Measurements from ENCODE around the gene TLR5.
A peak's percentile ranks its signal among the peaks of the same experiment; 100 is the strongest.

TLR5 gene

DNA sequence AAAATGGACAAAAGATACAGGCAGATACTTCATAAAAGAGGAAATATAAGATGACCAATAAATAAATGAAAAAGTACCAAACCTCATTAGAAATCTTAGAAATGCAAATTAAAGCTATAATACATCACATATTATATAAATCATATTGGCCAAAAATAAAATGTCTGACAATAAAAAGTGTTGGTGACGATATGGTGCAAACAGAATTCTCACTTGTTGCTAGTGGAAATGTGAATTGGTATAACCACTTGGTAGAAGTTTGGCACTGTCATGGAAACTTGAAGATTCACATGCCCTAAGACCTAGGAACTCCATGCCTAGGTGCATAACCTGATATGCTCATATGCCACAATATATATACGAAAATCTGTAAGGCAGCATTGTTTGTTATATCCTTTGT lies 4.4 kb upstream of the TLR5 start:
- DNase-seq (ENCODE audit: low read depth) = no peak

DNA sequence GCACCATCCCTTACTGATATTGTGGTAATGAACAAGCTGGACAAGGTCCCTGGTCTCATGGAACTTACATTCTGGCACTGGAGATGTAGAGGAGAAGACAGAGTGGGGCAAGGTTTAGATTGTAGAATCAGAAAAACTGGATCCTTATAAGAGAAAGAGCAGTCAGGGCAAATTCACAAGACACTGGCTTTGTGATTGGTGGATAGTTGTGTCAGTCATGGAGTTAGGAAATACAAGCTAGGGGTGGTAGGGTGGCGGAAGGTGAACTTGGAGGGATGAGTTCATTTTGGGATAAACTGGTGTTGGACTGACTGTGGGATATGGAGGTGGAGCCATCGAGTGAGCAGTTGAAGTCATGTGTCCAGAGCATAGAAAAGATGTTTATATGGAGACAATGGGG lies 3.7 kb upstream of the TLR5 start:
- DNase-seq (ENCODE audit: low read depth) = no peak

DNA sequence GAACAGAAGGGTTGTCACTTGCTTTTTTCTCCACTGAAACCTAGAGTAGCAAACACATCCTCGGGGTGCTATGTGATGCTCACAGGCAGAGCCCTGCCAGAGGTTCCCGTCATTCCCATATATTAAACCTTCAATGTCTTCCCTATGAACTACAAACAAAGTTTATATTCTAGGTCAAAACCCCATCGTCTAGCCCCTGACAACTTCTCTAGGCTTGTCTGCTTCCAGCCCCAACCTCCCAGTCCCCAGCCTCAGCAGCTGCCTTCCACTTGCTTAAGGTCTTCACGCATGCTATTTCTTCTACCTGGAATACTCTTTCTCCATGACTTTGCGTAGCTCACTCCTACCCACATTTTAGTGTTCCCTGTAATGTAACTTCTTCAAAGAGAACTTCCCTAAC lies 1.9 kb upstream of the TLR5 start:
- no peak for DNase-seq (ENCODE audit: low read depth)

DNA sequence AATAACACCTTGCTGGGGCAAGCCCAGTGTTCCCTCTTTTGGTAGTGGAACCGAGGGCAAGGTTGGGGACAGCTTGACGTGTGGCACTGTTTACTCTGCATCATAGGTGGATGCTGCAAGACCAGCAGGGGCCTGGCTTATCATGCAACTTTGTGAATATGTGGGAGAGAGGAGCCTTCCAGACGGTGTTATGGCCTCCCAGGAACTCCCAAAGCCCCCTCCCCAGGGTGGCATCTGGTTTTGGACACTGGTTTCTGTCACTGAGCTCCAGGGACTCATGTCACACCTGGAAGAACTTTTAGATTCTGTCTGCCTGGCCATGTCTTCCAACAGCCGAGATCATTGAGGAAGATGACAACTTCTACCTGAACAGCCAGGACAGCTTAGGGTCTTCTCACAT lies 1.4 kb upstream of the TLR5 start:
- DNase-seq (ENCODE audit: low read depth) = no peak

DNA sequence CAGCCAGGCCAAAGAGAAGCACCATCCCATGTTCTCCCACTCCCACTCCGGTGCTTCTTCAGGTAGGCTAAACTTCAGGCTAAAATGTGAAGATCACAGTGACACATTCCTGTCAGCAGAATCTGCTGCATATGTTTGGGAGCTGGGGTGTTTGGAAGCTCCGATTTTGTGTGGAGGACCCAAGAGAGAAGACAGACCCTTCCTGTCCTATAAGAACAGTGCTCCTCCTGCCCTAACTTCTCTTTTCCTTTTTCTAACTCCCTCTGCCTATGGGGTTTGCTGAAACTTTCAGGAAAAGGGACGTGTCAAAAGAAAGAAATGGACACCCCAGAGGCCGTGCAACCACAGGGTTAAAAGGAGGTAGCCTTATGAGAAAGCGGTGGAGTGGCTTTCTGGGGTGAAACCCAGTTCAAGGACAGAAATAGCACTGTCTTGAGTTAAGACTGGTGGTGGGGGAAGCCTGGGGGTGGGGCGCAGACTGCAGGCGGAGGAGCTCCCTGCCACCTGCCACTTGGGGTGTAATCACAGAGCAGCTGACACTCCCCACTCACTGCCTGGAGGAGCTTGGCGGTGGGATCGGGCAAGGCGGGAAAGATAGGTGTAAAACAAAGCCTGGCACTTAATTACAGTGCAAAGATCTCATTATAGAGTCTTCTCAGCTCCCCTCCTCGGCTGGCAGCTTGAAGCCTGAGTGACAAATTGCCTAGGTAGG lies 645 bp upstream of the TLR5 start:
- DNase-seq (ENCODE audit: low read depth) = no peak

DNA sequence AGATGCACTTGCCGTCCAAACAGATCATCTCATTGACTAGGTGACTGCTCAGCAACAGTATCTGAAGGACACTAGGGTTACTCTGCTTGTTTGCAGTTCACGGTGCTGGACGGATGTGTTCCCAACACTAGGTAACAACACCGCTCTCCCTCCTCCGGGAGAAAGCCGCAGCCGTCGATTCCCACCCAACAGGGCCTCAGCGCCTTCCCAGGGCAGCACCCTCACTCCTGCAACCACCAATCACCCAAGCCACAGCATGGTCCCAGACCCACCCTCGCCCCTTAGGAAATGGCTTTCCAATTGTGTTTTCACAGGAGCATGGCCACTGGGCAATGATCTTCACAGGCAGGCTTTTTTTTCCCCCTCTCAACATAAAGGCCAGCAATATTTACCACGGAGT lies 779 bp downstream of the TLR5 start:
- no peak for DNase-seq (ENCODE audit: low read depth)

DNA sequence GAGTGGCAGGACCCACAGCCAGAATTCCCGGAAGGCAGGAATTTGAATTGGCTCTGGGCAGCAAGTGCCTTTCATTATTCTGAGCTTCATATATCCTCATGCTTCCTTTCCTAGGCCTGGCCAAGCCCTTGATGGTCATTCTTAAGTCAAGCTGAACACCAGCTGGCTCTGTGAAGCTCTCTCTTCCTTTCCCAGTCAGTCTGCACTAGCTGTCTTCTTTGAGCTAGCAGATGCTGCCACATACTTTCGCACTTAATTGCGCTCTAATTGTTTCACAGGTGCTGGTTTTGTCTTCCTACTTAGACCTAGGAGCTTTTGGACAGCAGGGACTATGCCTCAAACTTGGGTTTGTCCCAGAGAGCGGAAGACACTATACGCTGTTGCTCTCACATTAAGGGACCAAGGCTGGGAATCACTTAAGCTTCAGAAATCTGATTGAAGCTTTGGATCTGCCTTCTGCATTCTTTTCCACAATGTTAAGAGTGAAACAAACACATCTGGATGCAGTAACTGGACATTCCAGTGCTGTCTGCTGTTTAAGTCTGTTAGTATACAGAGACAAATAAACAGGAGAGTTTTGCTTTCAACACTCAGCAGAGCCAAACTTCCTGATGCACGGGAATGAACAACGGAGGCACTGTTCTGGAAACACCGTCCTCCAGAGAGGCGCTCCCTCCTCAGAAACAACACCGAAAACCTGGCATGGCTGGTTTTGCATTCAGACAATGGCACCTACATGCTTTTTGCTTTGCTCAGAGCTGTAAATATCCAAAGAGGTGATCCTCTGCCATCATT lies 2.2 kb downstream of the TLR5 start:
- DNase-seq (ENCODE audit: low read depth) = no peak

DNA sequence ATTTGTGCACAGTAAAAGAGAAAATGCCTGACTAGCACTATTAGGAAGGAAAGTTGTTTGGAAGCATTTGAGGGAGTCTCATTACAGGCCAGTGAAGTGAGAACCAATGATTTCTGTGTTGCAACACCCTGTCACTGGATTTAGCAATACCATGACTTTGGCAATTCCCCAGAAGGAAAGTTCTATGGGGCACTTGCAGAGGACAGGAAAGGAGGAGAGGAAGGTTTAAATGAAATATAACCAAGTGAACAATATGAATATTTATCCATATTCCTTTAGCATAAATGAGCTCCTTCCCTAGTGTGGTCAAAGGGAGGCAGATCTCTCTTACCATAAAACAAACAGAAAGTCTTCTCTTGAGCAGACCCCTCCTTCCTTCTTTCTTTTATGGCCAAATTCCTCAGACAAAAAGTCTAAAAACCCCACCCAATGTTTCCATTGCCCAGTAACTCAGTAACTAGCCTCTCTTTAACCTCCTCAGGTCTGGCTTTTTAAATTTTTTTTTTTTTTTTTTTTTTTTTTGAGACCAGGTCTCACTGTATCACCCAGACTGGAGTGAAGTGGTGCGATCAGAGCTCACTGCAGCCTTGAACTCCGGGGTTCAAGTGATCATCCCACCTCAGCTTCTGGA lies 5.5 kb downstream of the TLR5 start:
- DNase-seq (ENCODE audit: low read depth) = no peak

DNA sequence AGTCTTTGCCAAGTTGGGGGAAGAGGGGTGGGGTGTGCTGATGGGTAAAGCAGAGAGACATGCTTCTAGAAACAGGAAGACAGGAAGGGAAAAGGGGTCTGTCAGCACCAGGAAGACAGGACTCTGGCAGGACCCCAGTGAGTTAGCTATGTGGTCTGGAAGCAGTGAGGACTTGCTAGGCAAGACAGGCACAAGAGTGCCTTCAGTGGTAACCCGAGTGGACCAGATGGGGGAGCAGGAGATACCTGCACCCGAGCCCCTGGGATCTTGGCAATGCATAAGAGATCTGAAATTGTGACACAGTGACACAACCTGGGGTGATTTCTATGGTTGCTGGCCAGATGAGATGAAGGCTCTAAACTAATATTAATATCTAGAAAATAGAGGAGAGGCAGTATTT lies 7.0 kb downstream of the TLR5 start:
- no peak for DNase-seq (ENCODE audit: low read depth)

DNA sequence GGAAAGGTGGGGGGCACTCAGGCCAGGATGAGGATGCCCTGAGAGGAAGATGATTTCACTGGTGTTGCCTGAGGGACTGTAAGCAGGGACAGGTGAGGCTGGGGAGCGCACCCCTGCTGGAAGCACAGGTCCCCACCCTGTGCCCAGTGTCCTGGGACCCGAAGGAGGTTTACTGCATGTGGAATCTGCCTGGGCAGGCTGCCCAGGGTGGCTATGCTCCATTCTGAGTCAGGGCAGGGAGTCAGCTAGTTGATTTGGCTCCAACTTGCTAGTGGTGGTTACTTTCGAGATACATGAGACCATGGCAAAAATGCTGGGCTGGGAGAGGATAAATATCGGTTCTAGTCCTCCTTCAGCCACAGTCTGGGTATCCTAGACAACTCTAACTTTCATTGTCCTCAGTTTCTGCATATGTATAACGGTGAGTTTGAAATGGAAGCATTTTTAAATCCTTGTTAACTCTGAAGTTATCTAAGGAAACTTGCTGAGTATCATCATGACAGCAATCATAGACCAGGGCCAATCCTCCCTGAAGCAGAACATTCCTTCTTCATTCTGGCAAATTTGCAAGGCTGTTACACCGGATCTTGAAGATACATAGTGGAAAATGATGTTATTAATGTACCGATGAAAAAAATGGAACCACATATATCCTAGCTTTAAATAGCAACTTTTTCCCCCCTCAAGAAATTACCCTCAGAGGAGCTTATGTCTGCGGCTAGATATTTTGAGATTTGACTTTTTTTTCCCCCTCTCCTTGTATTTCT lies 7.7 kb downstream of the TLR5 start:
- no peak for DNase-seq (ENCODE audit: low read depth)

DNA sequence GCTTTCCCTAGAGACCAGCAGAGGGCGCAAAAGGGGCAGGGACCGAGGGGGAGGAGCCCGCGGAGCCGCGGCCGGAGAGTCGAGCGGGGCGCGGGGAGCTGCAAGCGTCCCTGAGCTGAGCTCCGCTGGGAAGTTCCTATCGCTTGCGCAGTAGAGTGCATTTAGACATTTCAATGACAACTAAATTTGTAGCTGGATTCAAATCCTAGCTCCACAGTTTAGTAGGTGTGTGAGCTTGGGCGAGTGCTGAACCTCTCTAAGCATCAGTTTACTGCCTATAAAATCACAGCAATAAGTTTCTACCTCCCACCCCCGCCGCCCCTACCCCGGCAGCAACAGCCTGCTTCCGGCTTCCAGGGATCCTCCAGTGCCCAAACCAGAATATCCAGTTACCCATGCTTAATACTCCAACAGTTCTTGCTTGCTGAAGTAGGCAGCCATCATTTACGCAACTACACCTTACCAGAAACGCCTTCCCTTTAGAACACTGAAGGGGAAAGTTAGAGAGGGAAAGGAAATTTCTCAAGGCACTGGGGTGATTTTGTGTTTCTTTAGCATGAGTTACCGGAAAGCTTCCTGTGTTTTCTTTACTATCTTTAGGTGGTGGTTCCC lies 9.1 kb downstream of the TLR5 start:
- peak; percentile 53 for DNase-seq (ENCODE audit: low read depth)

DNA sequence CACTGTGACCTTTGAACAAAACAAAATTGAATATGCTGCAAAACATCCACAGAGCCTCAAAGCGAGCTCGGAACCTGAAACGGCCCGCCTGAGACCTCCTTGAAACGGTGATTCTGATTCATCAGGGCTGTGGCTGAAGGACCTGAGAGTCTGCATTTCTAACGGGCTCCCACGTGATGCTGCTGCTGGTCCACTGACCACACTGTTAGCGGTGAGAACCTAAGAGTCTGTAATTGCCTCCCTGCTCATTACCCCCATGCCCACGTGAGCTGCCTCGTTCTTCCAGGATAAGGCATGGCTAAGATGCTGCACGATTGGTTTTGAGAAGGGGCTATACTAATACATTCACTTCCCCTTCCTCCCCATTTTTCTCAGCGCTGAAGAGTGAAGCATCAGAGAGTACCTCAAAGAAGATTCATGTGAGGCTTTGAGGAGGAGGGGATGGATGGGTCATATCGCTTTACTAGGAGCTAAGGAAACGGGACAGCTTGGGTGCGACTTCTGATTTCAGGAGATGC lies 9.7 kb downstream of the TLR5 start:
- no peak for DNase-seq (ENCODE audit: low read depth)

DNA sequence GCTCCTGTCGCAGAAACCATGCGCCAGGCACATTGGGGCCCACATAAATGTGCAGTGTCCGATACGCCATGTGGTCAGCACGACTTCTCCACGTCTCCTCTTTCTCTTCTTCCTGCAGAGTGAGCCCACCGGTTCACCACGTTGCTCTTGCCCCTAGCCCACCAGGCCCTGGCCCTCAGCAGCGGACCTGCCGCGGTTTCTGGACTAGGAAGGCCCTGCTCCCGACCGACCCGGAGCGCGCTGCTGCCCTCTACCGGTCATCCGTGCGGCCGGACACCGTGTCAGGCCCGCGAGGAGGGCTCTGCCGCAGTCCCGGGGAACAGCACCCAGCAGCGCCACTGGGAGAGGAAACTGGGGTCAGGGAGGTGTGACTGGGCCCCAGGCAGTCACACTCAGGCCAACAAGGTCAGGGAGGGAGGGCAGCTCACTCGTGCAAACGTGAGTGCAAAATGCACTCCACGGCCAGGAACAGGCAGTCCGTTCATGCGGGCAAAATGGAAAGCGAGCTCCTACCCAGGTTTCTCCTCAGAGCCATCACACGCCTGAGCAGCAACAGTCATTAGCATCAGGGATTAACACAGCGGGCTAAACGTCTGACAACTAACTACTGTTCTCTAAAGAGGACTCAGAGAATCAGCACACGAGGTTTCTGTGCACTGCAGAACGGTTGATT lies 13.7 kb downstream of the TLR5 start:
- DNase-seq (ENCODE audit: low read depth) = peak; percentile 53

DNA sequence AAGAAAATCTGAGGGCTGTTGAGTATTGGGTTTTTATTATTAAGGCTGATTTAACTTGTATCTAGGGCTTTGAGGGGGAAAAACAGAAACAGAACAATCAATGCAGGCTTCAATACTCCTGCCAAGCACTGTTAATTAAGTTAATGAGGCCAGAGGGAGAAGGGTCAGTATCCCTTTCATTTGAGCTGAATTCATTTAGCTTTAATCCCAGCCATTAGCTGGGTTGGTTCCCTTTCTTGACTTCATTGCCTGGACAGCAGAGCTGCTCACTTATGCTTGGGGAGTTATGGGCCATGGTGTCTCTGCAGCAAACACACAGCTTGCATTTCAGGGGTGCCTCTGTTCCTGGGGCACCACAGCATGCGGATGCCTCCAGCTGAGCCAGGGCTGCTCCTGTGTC lies 16.3 kb downstream of the TLR5 start:
- no peak for DNase-seq (ENCODE audit: low read depth)

DNA sequence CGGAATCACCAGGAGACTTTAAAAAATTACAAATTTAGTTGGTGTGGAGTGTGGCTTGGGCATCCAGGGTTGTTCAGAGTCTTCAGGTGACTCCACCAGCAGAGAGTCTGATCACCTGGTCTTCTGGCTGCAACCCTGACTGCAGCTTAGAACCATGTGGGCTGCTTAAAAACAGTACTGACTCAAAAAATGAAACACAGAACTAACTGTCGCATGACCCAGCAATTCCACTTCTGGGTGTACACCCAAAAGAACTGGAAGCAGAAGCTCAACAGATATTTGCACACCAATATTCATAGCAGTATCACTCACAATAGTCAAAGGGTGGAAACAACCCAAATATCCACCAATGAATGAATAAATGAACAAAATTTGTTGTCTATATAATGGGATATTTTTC lies 17.3 kb downstream of the TLR5 start:
- no peak for DNase-seq (ENCODE audit: low read depth)

DNA sequence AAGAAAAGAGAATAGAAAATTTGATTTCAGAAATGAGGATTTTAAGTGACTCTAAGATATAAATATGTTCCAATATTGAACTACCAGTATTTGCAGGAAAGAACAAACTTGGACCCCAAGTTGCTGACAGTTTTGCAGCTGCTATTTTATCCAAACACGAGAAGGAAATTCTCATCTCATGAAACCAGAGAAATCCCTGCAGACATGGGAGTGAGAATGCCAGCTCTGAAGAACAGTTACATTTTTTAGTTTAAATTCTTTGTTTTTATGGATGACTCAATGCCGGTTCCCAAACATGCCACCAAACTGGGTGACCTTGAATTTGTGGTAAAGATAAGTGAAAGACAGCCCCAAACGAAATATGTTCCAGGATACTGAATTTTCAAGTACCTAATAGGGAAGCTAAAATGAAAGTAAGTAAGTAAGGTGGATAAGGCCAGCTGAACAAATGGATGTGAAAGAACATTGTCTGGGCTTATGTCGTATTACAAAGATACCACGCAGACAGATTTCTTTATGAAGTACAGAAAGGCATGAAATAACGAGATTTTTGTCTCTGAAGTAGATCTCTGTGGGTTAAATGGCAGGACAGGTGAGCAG lies 19.9 kb downstream of the TLR5 start:
- no peak for DNase-seq (ENCODE audit: low read depth)

DNA sequence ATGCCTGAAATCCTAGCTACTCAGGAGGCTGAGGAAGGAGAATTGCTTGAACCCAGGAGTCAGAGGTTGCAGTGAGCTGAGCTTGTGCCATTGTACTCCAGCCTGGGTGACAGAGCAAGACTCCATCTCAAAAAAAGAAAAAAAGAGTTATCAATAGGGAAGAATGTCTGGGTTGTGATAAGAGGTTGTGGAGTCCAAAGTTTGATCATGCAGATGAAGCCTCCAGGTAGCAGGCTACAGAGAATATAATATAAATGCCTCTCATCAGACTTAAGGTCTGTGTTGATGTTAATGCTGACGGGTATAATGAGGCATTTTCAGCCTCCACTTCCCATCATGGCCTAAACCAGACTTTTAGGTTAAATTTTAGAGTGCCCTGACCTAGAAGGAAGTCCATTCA lies 24.6 kb downstream of the TLR5 start:
- no peak for DNase-seq (ENCODE audit: low read depth)

DNA sequence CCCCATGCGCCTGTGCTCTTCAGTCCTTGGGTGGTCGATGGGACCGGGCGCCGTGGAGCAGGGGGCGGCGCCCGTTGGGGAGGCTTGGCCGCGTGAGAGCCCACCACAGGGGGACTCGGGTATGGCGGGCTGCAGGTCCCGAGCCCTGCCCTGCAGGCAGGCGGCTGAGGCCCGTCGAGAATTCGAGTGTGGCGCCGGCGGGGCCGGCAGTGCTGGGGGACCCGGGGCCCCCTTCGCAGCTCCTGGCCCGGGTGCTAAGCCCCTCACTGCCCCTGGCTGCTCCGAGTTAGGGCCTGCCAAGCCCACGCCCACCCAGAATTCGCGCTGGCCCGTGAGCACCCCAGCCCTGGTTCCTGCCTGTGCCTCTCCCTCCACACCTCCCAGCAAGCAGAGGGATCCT lies 26.1 kb downstream of the TLR5 start:
- DNase-seq (ENCODE audit: low read depth) = no peak

DNA sequence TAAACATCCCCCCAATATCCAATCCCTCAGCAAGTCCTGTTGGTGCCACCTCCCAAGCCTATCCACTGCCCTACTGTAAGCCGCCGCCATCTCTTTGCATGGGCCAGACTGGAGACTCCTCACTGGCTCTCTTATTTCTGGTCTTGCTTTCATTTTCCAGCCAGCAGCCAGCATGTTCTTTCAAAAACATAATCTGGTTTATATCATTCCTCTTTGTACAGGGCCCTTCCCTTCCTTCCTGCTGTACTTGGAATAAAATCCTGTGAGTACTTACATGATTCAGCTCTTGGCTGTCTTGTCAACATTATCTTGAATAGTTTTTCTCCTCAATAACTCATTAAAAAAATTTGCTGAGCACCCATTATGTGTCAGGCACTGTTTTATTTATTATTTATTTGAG lies 28.2 kb downstream of the TLR5 start:
- no peak for DNase-seq (ENCODE audit: low read depth)

DNA sequence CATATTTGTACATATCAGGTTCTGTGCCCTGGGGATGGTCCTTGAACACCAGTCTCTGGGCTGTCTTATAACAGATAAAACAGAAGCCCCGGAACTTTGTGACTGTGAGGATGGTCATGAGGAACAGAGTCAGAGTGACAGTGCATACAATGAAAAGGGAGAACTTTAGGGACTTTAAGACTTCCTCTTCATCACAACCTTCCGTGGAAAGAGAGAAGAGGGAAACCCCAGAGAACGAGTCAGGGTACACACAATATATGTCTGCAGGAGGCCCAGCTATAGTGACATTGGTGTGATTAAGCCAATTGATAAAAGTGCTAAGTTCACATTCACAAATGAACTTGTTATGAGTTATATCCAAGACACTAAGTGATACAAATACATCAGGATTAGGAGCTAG lies 32.1 kb downstream of the TLR5 start:
- no peak for DNase-seq (ENCODE audit: low read depth)

DNA sequence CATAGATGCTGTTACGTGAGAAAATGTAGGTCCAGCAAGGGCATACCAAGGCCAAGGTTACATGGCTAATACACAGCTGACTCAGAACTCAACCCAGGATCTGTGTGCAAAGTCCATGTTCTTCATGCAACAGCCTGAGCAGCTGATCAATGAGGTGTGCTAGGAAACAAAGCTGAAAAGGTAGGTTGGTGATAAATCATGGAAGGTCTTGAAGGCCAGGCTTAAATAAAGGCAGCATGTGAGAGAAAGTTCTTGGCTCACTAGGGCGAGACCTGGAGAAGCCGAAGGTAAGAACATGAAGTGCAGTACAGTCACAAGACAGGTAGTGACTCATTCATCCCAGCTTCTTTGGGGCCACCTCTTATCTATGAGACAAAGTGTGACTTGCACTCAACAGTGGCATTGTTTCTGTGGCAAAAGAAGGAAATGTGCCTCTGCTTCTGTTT lies 33.4 kb downstream of the TLR5 start:
- no peak for DNase-seq (ENCODE audit: low read depth)

All from stimulated activated CD8-positive, alpha-beta memory T cell treated with anti-CD3 and anti-CD28 coated beads, Interleukin-15, amount 100 ng/mL, for 24 hours (primary cell).